D721Med (cell line): ENCODE measurements around the gene OBSCN.

ENCODE experiments used
- DNase-seq: peaks from one replicate; pipeline ENCODE4 v3.0.0; 2011; ENCODE audit warnings: low spot score; ENCODE audit not compliant: insufficient read length
- FAIRE-seq: peaks from 2 replicates; lab custom pipeline; 2011; peaks lifted over from hg19 to GRCh38; lab: Jason Lieb, UNC
- CTCF ChIP-seq: IDR thresholded peaks from 2 replicates; pipeline ENCODE4 v1.5.1; 2012; ENCODE audit warnings: mild to moderate bottlenecking, control low read depth; ENCODE audit not compliant: insufficient read depth; ENCODE audit errors: missing control alignments

Gene OBSCN

GRCh38 chr1:228333739-228334115 is 125.9 kb downstream of the OBSCN start:
- DNase-seq (no peak), FAIRE-seq (no peak)
- no peak for TF ChIP-seq CTCF

GRCh38 chr1:228334226-228334935 is 126.5 kb downstream of the OBSCN start:
- TF ChIP-seq CTCF = no peak
- FAIRE-seq (no peak), DNase-seq (no peak)

GRCh38 chr1:228334954-228335353 is 127.1 kb downstream of the OBSCN start:
- FAIRE-seq = no peak
- DNase-seq = no peak
- TF ChIP-seq CTCF = no peak

- TF ChIP-seq CTCF = no peak
- FAIRE-seq = no peak
- DNase-seq = no peak
These were observed 127.8 kb downstream of the OBSCN start for GRCh38 chr1:228335406-228336307.

GRCh38 chr1:228336308-228337030 is 128.6 kb downstream of the OBSCN start:
- FAIRE-seq (no peak), DNase-seq (no peak)
- no peak for TF ChIP-seq CTCF

- TF ChIP-seq CTCF = no peak
- DNase-seq (no peak), FAIRE-seq (no peak)
These were observed 129.3 kb downstream of the OBSCN start for GRCh38 chr1:228337031-228337564.
